Uterus (tissue), 4 donors: ENCODE measurements around the gene L3MBTL3. TPM values are rescaled to one million over a fixed set of nuclear protein-coding genes. Genes with fewer than 3 reads are reported as not detected.

Source experiments
- DNase-seq, 2 donors: peaks; one replicate each; pipeline ENCODE4 v3.0.0-alpha.2; 2019 to 2020
- H3K27ac ChIP-seq, 2 donors: fragments of 200-600 bp; sonication (generic); 1 replicate in 1 of 2; 2 replicates in 1 of 2; pipeline ENCODE4 v1.5.1; 2016 to 2018
- H3K27me3 ChIP-seq, 2 donors: fragments of 200-600 bp; sonication (generic); one replicate each; pipeline ENCODE4 v1.5.1; 2018 to 2019; ENCODE audit warnings: control low read depth in 1 of 2
- H3K36me3 ChIP-seq, 2 donors: fragments of 200-600 bp; sonication (generic); one replicate each; pipeline ENCODE4 v1.5.1; 2019; ENCODE audit warnings: control low read depth in 1 of 2
- H3K4me1 ChIP-seq, 2 donors: fragments of 200-600 bp; sonication (generic); one replicate each; pipeline ENCODE4 v1.5.1; 2018 to 2019; ENCODE audit warnings: control low read depth in 1 of 2
- H3K4me3 ChIP-seq, 2 donors: fragments of 200-600 bp; sonication (generic); 1 replicate in 1 of 2; 2 replicates in 1 of 2; pipeline ENCODE4 v1.5.1; 2018 to 2019; ENCODE audit warnings: mild to moderate bottlenecking in 1 of 2
- H3K9me3 ChIP-seq, 2 donors: fragments of 200-600 bp; sonication (generic); one replicate each; pipeline ENCODE4 v1.5.1; 2019; ENCODE audit warnings: control low read depth in 1 of 2
- POLR2A ChIP-seq, 2 donors: fragments of 450-650 bp; IDR thresholded peaks; one replicate each; pipeline ENCODE4 v1.6.1; 2016; ENCODE audit warnings: antibody characterized with exemption in 2 of 2, mild to moderate bottlenecking in 1 of 2, moderate library complexity in 1 of 2
- intact Hi-C: fragments of 100-400 bp; cut with DNase I; formaldehyde crosslinking; loops from one replicate; pipeline ENCODE4 v1.15.1; 2023; ENCODE audit warnings: low total_unique reads
- total RNA-seq, 4 donors: library from RNA; depleted of rRNA in 3 of 4; stranded (reverse); fragments of >200 nt in 3 of 4; gene quantifications; one replicate each; pipeline versions ENCODE4 v1.1.0 to v1.2.4, GENCODE V29; 2014 to 2023
- TF ChIP-seq, protein P1 (sequence below), 4 experiments: fragments of 200-600 bp in 2 of 4; fragments of 450-650 bp in 2 of 4; sonication (generic) in 2 of 4; IDR thresholded peaks; one replicate each; pipeline ENCODE4 v1.5.1; 2016 to 2019; ENCODE audit warnings: antibody characterized with exemption in 4 of 4, mild to moderate bottlenecking in 2 of 4, moderate library complexity in 1 of 4
- donor health status: DM: yes; HTN: yes; CAD: no.

Gene L3MBTL3
- total RNA-seq, 4 donors from 2014 or later: 3.1 to 21.3 (median 16.1) TPM

GRCh38 chr6:130055271-130055670 is 36.9 kb downstream of the L3MBTL3 start:
- Histone ChIP-seq H3K36me3 (no peaks in the 10 kb centered on the region), H3K27ac (no peak overlapping the region), H3K9me3 (no peaks in the 10 kb centered on the region), H3K4me1 (no peaks in the 10 kb centered on the region), H3K27me3 (no peaks in the 10 kb centered on the region), H3K4me3 (no peak overlapping the region)
- TF ChIP-seq, protein P1, sequence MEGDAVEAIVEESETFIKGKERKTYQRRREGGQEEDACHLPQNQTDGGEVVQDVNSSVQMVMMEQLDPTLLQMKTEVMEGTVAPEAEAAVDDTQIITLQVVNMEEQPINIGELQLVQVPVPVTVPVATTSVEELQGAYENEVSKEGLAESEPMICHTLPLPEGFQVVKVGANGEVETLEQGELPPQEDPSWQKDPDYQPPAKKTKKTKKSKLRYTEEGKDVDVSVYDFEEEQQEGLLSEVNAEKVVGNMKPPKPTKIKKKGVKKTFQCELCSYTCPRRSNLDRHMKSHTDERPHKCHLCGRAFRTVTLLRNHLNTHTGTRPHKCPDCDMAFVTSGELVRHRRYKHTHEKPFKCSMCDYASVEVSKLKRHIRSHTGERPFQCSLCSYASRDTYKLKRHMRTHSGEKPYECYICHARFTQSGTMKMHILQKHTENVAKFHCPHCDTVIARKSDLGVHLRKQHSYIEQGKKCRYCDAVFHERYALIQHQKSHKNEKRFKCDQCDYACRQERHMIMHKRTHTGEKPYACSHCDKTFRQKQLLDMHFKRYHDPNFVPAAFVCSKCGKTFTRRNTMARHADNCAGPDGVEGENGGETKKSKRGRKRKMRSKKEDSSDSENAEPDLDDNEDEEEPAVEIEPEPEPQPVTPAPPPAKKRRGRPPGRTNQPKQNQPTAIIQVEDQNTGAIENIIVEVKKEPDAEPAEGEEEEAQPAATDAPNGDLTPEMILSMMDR (IDR thresholded peaks at IDR 0.05): no peak
- no peak for TF ChIP-seq POLR2A (IDR thresholded peaks at IDR 0.05)
- no peak for DNase-seq
- intact Hi-C loops: no loop called here

DNA sequence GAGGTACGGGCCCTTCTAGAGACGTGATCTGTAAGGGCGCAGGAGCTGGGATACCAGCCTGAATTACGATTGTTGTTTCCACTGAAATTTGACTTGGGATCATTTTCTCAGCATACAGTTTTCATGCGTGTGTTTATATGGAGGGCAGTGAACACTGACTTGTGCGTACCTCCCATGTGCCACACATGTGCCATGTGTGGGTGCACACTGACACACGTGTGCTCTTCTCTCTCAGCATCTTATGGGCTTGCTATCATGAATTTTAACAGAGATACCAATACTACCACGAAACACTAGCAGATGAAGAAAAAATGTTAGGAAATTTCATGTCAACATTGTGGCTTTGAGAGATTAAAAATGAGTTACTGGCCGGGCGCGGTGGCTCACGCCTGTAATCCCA is 39.1 kb downstream of the L3MBTL3 start:
- intact Hi-C loops: no loop called here
- Histone ChIP-seq H3K36me3 (no peaks in the 10 kb centered on the region), H3K27me3 (no peaks in the 10 kb centered on the region), H3K9me3 (no peaks in the 10 kb centered on the region), H3K4me3 (no peak overlapping the region), H3K4me1 (no peaks in the 10 kb centered on the region), H3K27ac (no peak overlapping the region)
- no peak for DNase-seq
- TF ChIP-seq, protein P1 (IDR thresholded peaks at IDR 0.05): no peak

- Histone ChIP-seq H3K27ac (no peak overlapping the region), H3K9me3 (no peaks in the 10 kb centered on the region), H3K27me3 (no peaks in the 10 kb centered on the region), H3K4me1 (no peaks in the 10 kb centered on the region), H3K4me3 (no peak overlapping the region), H3K36me3 (no peaks in the 10 kb centered on the region)
- DNase-seq: no peak
- no peak for TF ChIP-seq POLR2A (IDR thresholded peaks at IDR 0.05)
- TF ChIP-seq, protein P1 (IDR thresholded peaks at IDR 0.05): no peak
- intact Hi-C loops: no loop called here
Measured at GRCh38 chr6:130063806-130064205, 45.4 kb downstream of the L3MBTL3 start.

- Histone ChIP-seq H3K4me3 (no peak overlapping the region), H3K36me3 (no peaks in the 10 kb centered on the region), H3K27me3 (no peaks in the 10 kb centered on the region), H3K9me3 (no peaks in the 10 kb centered on the region), H3K4me1 (no peaks in the 10 kb centered on the region), H3K27ac (no peak overlapping the region)
- no peak for DNase-seq
- intact Hi-C loops: no loop called here
- TF ChIP-seq, protein P1 (IDR thresholded peaks at IDR 0.05): no peak
- no peak for TF ChIP-seq POLR2A (IDR thresholded peaks at IDR 0.05)
Measured at GRCh38 chr6:130065609-130066156, 47.3 kb downstream of the L3MBTL3 start.

DNA sequence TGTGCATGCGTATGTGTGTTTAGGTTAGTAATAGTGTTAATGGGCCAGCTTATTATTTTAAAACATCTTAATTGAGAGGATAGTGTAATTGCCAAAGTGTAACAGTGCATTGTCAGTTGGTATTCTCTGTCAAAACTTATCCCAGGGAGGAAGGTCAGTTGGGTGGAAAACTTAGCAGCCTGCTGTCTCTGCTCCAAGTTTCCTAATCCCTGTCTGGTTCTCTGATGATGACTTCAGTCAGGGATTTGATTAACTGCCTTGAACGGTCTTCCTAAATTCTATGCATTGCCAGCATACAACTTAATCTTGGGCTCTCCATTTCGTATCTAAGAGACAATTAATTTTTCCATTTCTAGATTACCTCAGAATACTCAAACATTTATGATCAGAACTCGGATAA is 51.1 kb downstream of the L3MBTL3 start:
- Histone ChIP-seq H3K4me1 (no peaks in the 10 kb centered on the region), H3K9me3 (no peaks in the 10 kb centered on the region), H3K27ac (no peak overlapping the region), H3K4me3 (no peak overlapping the region), H3K36me3 (no peaks in the 10 kb centered on the region), H3K27me3 (no peaks in the 10 kb centered on the region)
- intact Hi-C loops: no loop called here
- no peak for TF ChIP-seq POLR2A (IDR thresholded peaks at IDR 0.05)
- TF ChIP-seq, protein P1 (IDR thresholded peaks at IDR 0.05): no peak
- DNase-seq: no peak
